GM12891 (cell line): ENCODE data around the gene H1-8.

Experiments used
- POLR2A ChIP-seq: IDR thresholded peaks from 2 replicates; pipeline ENCODE4 v1.6.1; 2011; ENCODE audit warnings: low read depth, low read length, control low read depth
- POLR2AphosphoS5 ChIP-seq: IDR thresholded peaks from 2 replicates; pipeline ENCODE4 v1.6.1; 2011; ENCODE audit warnings: low read depth, low read length, control low read depth
- TAF1 ChIP-seq: IDR thresholded peaks from 2 replicates; pipeline ENCODE4 v1.6.1; 2011; ENCODE audit warnings: low read depth, low read length, control low read depth

GRCh38 chr3:129493206-129493605, 49.8 kb upstream of the H1-8 start:
- TF ChIP-seq POLR2AphosphoS5: no peak
- no peak for TF ChIP-seq POLR2A
- TF ChIP-seq TAF1: no peak
